H7 (cell line): ENCODE results near the gene CEP192. TPM values are rescaled to one million over a fixed set of nuclear protein-coding genes. Genes with fewer than 3 reads are reported as not detected.

Experiments
- DNase-seq: peaks from one replicate; pipeline ENCODE4 v3.0.0; 2012
- H3K27me3 ChIP-seq: 2 replicates; pipeline ENCODE4 v1.6.0; 2011; ENCODE audit warnings: mild to moderate bottlenecking, low read length; ENCODE audit not compliant: control insufficient read depth, insufficient read depth
- H3K36me3 ChIP-seq: replicated peaks from 2 replicates; pipeline ENCODE4 v1.5.1; 2011; ENCODE audit warnings: low read length; ENCODE audit not compliant: control insufficient read depth, insufficient read depth
- H3K4me3 ChIP-seq: 2 replicates; pipeline ENCODE4 v1.5.1; 2011; ENCODE audit warnings: low read depth, mild to moderate bottlenecking, control low read depth, low read length, moderate library complexity; ENCODE audit not compliant: insufficient read depth
- total RNA-seq: library from RNA; depleted of rRNA; stranded (reverse); fragments of >200 nt; shearing (Covaris generic); gene quantifications from 2 replicates; pipeline ENCODE4 v1.2.3, GENCODE V29; 2014; rRNA removed

CEP192 gene, protein sequence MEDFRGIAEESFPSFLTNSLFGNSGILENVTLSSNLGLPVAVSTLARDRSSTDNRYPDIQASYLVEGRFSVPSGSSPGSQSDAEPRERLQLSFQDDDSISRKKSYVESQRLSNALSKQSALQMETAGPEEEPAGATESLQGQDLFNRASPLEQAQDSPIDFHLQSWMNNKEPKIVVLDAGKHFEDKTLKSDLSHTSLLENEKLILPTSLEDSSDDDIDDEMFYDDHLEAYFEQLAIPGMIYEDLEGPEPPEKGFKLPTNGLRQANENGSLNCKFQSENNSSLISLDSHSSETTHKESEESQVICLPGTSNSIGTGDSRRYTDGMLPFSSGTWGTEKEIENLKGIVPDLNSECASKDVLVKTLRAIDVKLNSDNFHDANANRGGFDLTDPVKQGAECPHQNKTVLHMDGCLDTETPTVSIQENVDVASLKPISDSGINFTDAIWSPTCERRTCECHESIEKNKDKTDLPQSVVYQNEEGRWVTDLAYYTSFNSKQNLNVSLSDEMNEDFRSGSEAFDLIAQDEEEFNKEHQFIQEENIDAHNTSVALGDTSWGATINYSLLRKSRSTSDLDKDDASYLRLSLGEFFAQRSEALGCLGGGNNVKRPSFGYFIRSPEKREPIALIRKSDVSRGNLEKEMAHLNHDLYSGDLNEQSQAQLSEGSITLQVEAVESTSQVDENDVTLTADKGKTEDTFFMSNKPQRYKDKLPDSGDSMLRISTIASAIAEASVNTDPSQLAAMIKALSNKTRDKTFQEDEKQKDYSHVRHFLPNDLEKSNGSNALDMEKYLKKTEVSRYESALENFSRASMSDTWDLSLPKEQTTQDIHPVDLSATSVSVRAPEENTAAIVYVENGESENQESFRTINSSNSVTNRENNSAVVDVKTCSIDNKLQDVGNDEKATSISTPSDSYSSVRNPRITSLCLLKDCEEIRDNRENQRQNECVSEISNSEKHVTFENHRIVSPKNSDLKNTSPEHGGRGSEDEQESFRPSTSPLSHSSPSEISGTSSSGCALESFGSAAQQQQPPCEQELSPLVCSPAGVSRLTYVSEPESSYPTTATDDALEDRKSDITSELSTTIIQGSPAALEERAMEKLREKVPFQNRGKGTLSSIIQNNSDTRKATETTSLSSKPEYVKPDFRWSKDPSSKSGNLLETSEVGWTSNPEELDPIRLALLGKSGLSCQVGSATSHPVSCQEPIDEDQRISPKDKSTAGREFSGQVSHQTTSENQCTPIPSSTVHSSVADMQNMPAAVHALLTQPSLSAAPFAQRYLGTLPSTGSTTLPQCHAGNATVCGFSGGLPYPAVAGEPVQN (N-terminal part only)
- total RNA-seq, result 26.8 and 27.7 TPM in 2 replicates

- Histone ChIP-seq H3K36me3 (no peaks in the 10 kb centered on the region; the same call in 1 of the 2 replicates), H3K27me3 (no peaks in the 10 kb centered on the region), H3K4me3 (peak within 1 kb of the TSS; percentile 91)
- peak; percentile 96 for DNase-seq
Observed at GRCh38 chr18:12990967-12991820, at the start of gene CEP192. Gene CEP192 (plus strand): TSS chr18:12991362. CDS start chr18:12999425, 8,063 bp downstream.

DNA sequence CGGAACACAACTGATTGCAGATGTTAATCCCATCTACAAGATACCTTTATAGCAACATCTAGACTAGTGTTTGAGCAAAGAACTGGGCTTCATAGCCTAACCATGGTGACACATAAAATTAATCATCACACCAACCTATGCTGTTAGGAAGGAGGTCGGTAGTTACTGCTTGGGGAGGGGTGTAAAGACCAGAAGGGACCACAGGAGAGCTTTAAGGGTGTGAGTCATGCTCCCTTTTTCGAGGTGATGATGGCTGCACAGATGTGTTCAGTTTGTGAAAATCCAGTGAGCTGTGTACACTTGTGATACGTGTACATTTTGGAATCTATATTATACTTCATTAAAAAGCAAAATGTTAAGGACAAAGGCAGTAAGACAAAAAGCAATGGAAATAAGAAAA, 47.9 kb upstream of the CEP192 start:
- H3K36me3 ChIP-seq, result no peaks in the 10 kb centered on the region
- H3K4me3 ChIP-seq, result no peak overlapping the region
- no peak for DNase-seq

DNA sequence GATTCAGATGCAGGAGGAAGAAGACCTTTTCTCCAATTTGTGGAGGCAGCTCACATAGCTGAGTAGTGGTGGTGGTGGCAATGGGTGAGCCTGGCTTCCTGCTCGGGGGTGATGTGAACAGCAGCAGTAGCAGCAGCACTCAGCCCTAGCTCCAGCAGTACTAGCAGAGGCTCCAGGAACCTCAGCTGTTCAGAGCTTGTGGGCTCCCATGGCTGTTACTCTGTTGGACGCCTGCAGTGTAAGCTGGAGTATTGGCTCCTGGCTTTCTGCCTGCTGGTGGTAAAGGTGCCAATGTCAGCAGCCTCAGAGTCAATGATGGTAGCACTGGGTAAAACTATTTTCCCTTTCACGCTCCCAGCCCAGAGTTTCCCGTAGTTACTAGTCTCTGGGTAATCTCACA, 46.5 kb upstream of the CEP192 start:
- no peak for DNase-seq
- no peaks in the 10 kb centered on the region for H3K27me3 ChIP-seq

More for the DNA sequence above, 47.9 kb upstream of the CEP192 start:
- H3K27me3 ChIP-seq, result no peaks in the 10 kb centered on the region

GRCh38 chr18:12946549-12947284, 44.4 kb upstream of the CEP192 start:
- Histone ChIP-seq H3K36me3 (no peaks in the 10 kb centered on the region), H3K27me3 (no peaks in the 10 kb centered on the region), H3K4me3 (peak overlapping the region; percentile 73)
- DNase-seq, result peak; percentile 60

More for the DNA sequence above, 46.5 kb upstream of the CEP192 start:
- H3K4me3 ChIP-seq, result no peak overlapping the region
- H3K36me3 ChIP-seq, result no peaks in the 10 kb centered on the region

- H3K36me3 ChIP-seq, result no peaks in the 10 kb centered on the region; the same call in 1 of the 2 replicates
- peak within 1 kb of the TSS; percentile 74 for H3K4me3 ChIP-seq
- H3K27me3 ChIP-seq, result no peaks in the 10 kb centered on the region
- DNase-seq, result peak; percentile 99
Observed at GRCh38 chr18:12947285-12948049, 43.7 kb upstream of the CEP192 start, which contains the start of gene SEH1L. Gene SEH1L (plus strand): TSS chr18:12948011. CDS start chr18:12948122, 111 bp downstream.

DNA sequence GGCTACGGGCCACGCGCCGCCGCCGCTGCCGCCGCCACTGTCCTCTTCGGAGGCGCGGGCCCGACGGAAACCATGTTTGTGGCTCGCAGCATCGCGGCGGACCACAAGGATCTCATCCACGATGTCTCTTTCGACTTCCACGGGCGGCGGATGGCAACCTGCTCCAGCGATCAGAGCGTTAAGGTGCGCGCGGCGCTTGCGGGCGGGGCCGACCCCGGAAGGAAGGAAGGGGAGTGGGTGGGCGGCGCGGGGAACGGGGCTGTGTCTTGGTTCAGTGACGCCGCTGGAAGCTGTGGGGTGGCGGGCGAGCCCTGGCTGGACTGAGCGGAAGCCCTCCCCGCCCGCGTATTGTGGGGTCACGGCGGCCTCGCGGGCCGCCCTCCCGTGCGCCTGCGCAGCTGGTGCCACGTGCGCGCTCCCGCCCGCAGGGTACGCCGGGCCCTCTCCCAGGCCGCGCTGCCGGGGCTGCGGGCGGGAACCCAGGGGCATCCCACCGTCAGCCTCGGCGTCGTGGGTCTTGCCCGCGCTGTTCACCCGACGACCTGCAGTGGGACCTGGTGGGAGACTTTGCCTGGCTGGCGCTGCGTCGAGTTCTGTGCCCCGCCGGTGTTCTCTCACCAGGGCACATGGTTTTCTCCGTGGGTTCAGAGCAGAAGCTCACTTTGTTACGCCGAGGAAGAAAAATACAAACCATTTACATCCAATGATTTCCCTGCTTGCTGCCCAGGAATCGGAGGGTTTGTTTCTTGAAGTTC, 42.9 kb upstream of the CEP192 start:
- peak; percentile 92 for DNase-seq
- Histone ChIP-seq H3K36me3 (no peaks in the 10 kb centered on the region; the same call in 1 of the 2 replicates), H3K27me3 (no peaks in the 10 kb centered on the region), H3K4me3 (peak overlapping the region; percentile 74)

- Histone ChIP-seq H3K27me3 (no peaks in the 10 kb centered on the region), H3K4me3 (no peak overlapping the region), H3K36me3 (peaks cover 5% of the 10 kb centered on the region)
- no peak for DNase-seq
Observed at GRCh38 chr18:12958478-12958877, 32.7 kb upstream of the CEP192 start.

DNA sequence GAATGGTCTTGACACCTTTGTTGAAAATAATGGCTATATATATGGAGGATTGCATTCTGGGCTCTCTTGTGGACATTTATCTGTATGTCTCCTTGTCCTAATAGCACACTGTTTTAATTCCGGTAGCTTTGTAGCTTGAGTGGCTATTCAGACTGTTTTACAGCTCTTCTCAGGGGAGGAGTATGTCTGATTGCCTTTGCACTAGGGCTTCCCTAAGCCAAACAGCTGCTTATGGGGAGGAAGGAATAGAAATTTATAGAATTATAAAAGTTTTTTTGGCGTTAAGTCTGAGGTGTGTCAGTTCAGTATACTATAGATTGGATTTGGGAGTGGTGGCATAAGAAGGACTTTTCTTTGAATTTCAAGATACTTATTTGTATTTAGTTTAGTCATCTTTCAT, 30.8 kb upstream of the CEP192 start:
- H3K27me3 ChIP-seq, result no peaks in the 10 kb centered on the region
- H3K36me3 ChIP-seq, result peaks cover 5% of the 10 kb centered on the region
- no peak for DNase-seq
- no peak overlapping the region for H3K4me3 ChIP-seq

GRCh38 chr18:12960853-12961397, 30.2 kb upstream of the CEP192 start:
- H3K4me3 ChIP-seq, result no peak overlapping the region
- DNase-seq, result no peak
- H3K27me3 ChIP-seq, result no peaks in the 10 kb centered on the region
- peaks cover 4% of the 10 kb centered on the region for H3K36me3 ChIP-seq

GRCh38 chr18:12963069-12963468, 28.1 kb upstream of the CEP192 start:
- peaks cover 1% of the 10 kb centered on the region for H3K36me3 ChIP-seq
- no peak overlapping the region for H3K4me3 ChIP-seq
- no peak for DNase-seq
- H3K27me3 ChIP-seq, result no peaks in the 10 kb centered on the region

DNA sequence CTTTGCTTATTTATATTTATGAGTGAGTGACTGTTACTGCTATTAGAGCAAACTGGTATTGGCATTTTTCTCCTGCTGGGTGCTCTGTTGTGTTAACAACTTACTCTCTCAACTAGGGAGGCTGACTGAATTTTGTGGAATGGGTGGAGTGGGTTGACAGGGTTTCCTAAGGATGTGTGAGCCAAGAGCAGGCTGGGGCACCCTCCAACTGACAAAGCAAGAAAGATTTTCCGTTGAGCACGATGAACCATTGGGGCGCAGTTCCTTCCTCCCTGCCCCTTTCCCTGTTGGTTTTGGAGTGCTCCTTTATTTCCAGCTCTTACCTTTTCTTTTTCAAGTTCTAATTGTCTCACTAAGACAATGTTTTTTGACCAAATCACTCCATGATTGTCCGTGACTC, 23.0 kb upstream of the CEP192 start:
- H3K27me3 ChIP-seq, result no peaks in the 10 kb centered on the region
- DNase-seq, result no peak
- H3K4me3 ChIP-seq, result no peak overlapping the region
- peaks cover 10% of the 10 kb centered on the region for H3K36me3 ChIP-seq
